Sigmoid colon (tissue), 7 donors: ENCODE data around the gene DSCAML1. TPM values are rescaled to one million over a fixed set of nuclear protein-coding genes. Genes with fewer than 3 reads are reported as not detected.

ENCODE experiments used
- DNase-seq: peaks from one replicate; pipeline ENCODE4 v3.0.0-alpha.2; 2019
- H3K27ac ChIP-seq, 4 donors: fragments of 200-600 bp; sonication (generic); one replicate each; pipeline ENCODE4 v1.5.1; 2016 to 2019; ENCODE audit warnings: mild to moderate bottlenecking in 1 of 4
- H3K27me3 ChIP-seq, 3 donors: fragments of 200-600 bp; sonication (generic); one replicate each; pipeline ENCODE4 v1.5.1; 2019; ENCODE audit warnings: mild to moderate bottlenecking in 1 of 3
- H3K36me3 ChIP-seq, 4 donors: fragments of 200-600 bp; sonication (generic); one replicate each; pipeline ENCODE4 v1.5.1; 2016 to 2019
- H3K4me1 ChIP-seq, 4 donors: fragments of 200-600 bp; sonication (generic); one replicate each; pipeline ENCODE4 v1.5.1; 2017 to 2019
- H3K4me3 ChIP-seq, 4 donors: fragments of 200-600 bp; sonication (generic); one replicate each; pipeline ENCODE4 v1.5.1; 2017 to 2019; ENCODE audit warnings: mild to moderate bottlenecking in 2 of 4, moderate library complexity in 1 of 4
- H3K9me3 ChIP-seq, 4 donors: fragments of 200-600 bp in 3 of 4; sonication (generic) in 3 of 4; one replicate each; pipeline versions ENCODE4 v1.5.1 to v1.6.1; 2013 to 2019
- CTCF ChIP-seq, 4 experiments: fragments of 450-650 bp in 3 of 4; fragments of 200-600 bp in 1 of 4; IDR thresholded peaks; one replicate each; pipeline ENCODE4 v1.5.1; 2016 to 2019; ENCODE audit warnings: antibody characterized with exemption in 4 of 4, mild to moderate bottlenecking in 3 of 4, moderate library complexity in 2 of 4
- EP300 ChIP-seq, 4 donors: sonication (generic); formaldehyde crosslinking; IDR thresholded peaks; one replicate each; pipeline ENCODE4 v1.6.1; 2017; ENCODE audit warnings: antibody characterized with exemption in 4 of 4
- POLR2A ChIP-seq, 2 donors: fragments of 450-650 bp; IDR thresholded peaks; one replicate each; pipeline ENCODE4 v1.6.1; 2016; ENCODE audit warnings: antibody characterized with exemption in 2 of 2, mild to moderate bottlenecking in 2 of 2, moderate library complexity in 2 of 2
- POLR2AphosphoS5 ChIP-seq, 4 donors: sonication (generic); formaldehyde crosslinking; IDR thresholded peaks; one replicate each; pipeline ENCODE4 v1.6.1; 2017; ENCODE audit warnings: antibody characterized with exemption in 4 of 4
- WGBS, 2 donors: extraction: QIAGEN DNeasy Blood & Tissue Kit; methylation state at CpG; one replicate each; pipeline ENCODE4 v1.1.7; 2013; 5-methylcytosine and 5-hydroxymethylcytosine counted together
- intact Hi-C: fragments of 100-400 bp; cut with DNase I; formaldehyde crosslinking; loops from one replicate; pipeline ENCODE4 v1.15.1; 2023
- polyA plus RNA-seq, 3 donors: library from polyadenylated mRNA; stranded (reverse); fragments of 200-250 nt; gene quantifications; one replicate each; pipeline ENCODE4 v1.2.3, GENCODE V29; 2013
- total RNA-seq, 4 donors: library from RNA; depleted of rRNA; stranded (reverse); fragments of >200 nt; gene quantifications; one replicate each; pipeline ENCODE4 v1.1.0, GENCODE V29; 2016
- donor health status: healthy with polysubstance abuse.
- donor health status: Bipolar disorder and iron deficiency.
- donor health status: healthy.

Gene DSCAML1
- total and polyA plus RNA-seq, 7 donors, result under 0.01 to 7.5 (median 1.2) TPM

GRCh38 chr11:117524468-117525183 lies 272.4 kb downstream of the DSCAML1 start:
- DNase-seq, result no peak
- H3K9me3 ChIP-seq, result no peaks in the 10 kb centered on the region
- no peak overlapping the region for H3K4me3 ChIP-seq
- no peak overlapping the region for H3K27ac ChIP-seq
- whole genome bisulfite sequencing, 2 donors, result 92 to 93% methylated on average over 24 of the region's 24 CpGs
- no peak for TF ChIP-seq POLR2A (IDR thresholded peaks at IDR 0.05)
- no peak for TF ChIP-seq POLR2AphosphoS5 (IDR thresholded peaks at IDR 0.05)
- TF ChIP-seq EP300 (IDR thresholded peaks at IDR 0.05), result no peak
- no peak for TF ChIP-seq CTCF (IDR thresholded peaks at IDR 0.05)
- H3K4me1 ChIP-seq, result no peaks in the 10 kb centered on the region
- no peaks in the 10 kb centered on the region for H3K27me3 ChIP-seq
- intact Hi-C loops, result no loop called here
- H3K36me3 ChIP-seq, result peaks cover 0 to 6% (median 0%) of the 10 kb centered on the region in 4 donors

GRCh38 chr11:117523680-117524079 lies 273.3 kb downstream of the DSCAML1 start:
- Histone ChIP-seq H3K4me1 (no peaks in the 10 kb centered on the region), H3K9me3 (no peaks in the 10 kb centered on the region), H3K4me3 (no peak overlapping the region), H3K36me3 (peaks cover 0 to 13% (median 0%) of the 10 kb centered on the region in 4 donors), H3K27ac (no peak overlapping the region), H3K27me3 (no peaks in the 10 kb centered on the region)
- intact Hi-C loops, result no loop called here
- no peak for TF ChIP-seq POLR2AphosphoS5 (IDR thresholded peaks at IDR 0.05)
- no peak for TF ChIP-seq POLR2A (IDR thresholded peaks at IDR 0.05)
- TF ChIP-seq CTCF (IDR thresholded peaks at IDR 0.05), result no peak
- no peak for TF ChIP-seq EP300 (IDR thresholded peaks at IDR 0.05)
- DNase-seq, result no peak
- 82% methylated on average over 3 of the region's 3 CpGs for WGBS, 2 donors

GRCh38 chr11:117521974-117522373 lies 275.0 kb downstream of the DSCAML1 start:
- Histone ChIP-seq H3K4me3 (no peak overlapping the region), H3K36me3 (peaks cover 0 to 13% (median 0%) of the 10 kb centered on the region in 4 donors), H3K4me1 (no peaks in the 10 kb centered on the region), H3K27ac (no peak overlapping the region), H3K9me3 (no peaks in the 10 kb centered on the region), H3K27me3 (no peaks in the 10 kb centered on the region)
- 94 to 95% methylated on average over 4 of the region's 4 CpGs for WGBS, 2 donors
- intact Hi-C loops, result no loop called here
- DNase-seq, result no peak
- TF ChIP-seq CTCF (IDR thresholded peaks at IDR 0.05) (no peak), POLR2AphosphoS5 (IDR thresholded peaks at IDR 0.05) (no peak)

GRCh38 chr11:117520966-117521365 lies 276.1 kb downstream of the DSCAML1 start:
- intact Hi-C loops, result no loop called here
- no peak for TF ChIP-seq CTCF (IDR thresholded peaks at IDR 0.05)
- no peak for TF ChIP-seq EP300 (IDR thresholded peaks at IDR 0.05)
- no peak for TF ChIP-seq POLR2AphosphoS5 (IDR thresholded peaks at IDR 0.05)
- no peak for TF ChIP-seq POLR2A (IDR thresholded peaks at IDR 0.05)
- Histone ChIP-seq H3K4me1 (no peaks in the 10 kb centered on the region), H3K27ac (no peak overlapping the region), H3K9me3 (no peaks in the 10 kb centered on the region), H3K4me3 (no peak overlapping the region), H3K36me3 (peaks cover 0 to 20% (median 0%) of the 10 kb centered on the region in 4 donors), H3K27me3 (no peaks in the 10 kb centered on the region)
- no peak for DNase-seq
- 94 to 95% methylated on average over 21 of the region's 21 CpGs for WGBS, 2 donors

GRCh38 chr11:117520201-117520600 lies 276.8 kb downstream of the DSCAML1 start:
- no peaks in the 10 kb centered on the region for H3K9me3 ChIP-seq
- peak overlapping the region in 1 of 4 donors; percentile 16 for H3K27ac ChIP-seq
- H3K4me3 ChIP-seq, result no peak overlapping the region
- 63 to 78% methylated on average over 3 of the region's 3 CpGs for WGBS, 2 donors
- no peaks in the 10 kb centered on the region for H3K27me3 ChIP-seq
- no peaks in the 10 kb centered on the region for H3K4me1 ChIP-seq
- TF ChIP-seq POLR2AphosphoS5 (IDR thresholded peaks at IDR 0.05) (no peak), POLR2A (IDR thresholded peaks at IDR 0.05) (no peak), CTCF (IDR thresholded peaks at IDR 0.05) (no peak), EP300 (IDR thresholded peaks at IDR 0.05) (no peak)
- peaks cover 0 to 20% (median 0%) of the 10 kb centered on the region in 4 donors for H3K36me3 ChIP-seq
- no peak for DNase-seq
- intact Hi-C loops, result no loop called here
